ENCODE data around the gene SNTG2. TPM values are rescaled to one million over a fixed set of nuclear protein-coding genes. Genes with fewer than 3 reads are reported as not detected.

The SNTG2 gene
- total and polyA plus RNA-seq, 2 donors (not counting 3 experiments of a cell fraction or from before 2014, with no cell fraction given) = not detected

- TF ChIP-seq MYC (IDR thresholded peaks at IDR 0.05; ENCODE audit: low read depth, low read length) (no peak), JUN (IDR thresholded peaks at IDR 0.05; ENCODE audit: borderline replicate concordance, insufficient read depth, insufficient read length, low read depth) (no peak), CTCF (IDR thresholded peaks at IDR 0.05; ENCODE audit: extremely low read depth in 1 of 2, insufficient read depth in 1 of 2, low read depth in 1 of 2, low read length in 2 of 2) (no peak)
- no peak for FAIRE-seq
- no peaks in the 10 kb centered on the region for H3K9me1 ChIP-seq (replicated peaks; ENCODE audit: control insufficient read depth, extremely low read depth, insufficient read depth, low read length)
- ChIA-PET POLR2A (no interaction called here), CTCF (no interaction called here)
- BruUV-seq (replicated peaks) = no TSS peak
- no peak overlapping the region for H2AFZ ChIP-seq (ENCODE audit: low read depth, low read length)
- no peak overlapping the region for H3K4me2 ChIP-seq (ENCODE audit: insufficient read depth, low read length)
- no peak overlapping the region for H3K9ac ChIP-seq (replicated peaks; ENCODE audit: extremely low read depth, insufficient read depth, low read length)
- no peaks in the 10 kb centered on the region for H4K20me1 ChIP-seq (replicated peaks; ENCODE audit: control insufficient read depth, extremely low read depth, insufficient read depth, low read length)
- no peaks in the 10 kb centered on the region for H3K79me2 ChIP-seq (ENCODE audit: control insufficient read depth, insufficient read depth, low read length)
- no peaks in the 10 kb centered on the region for H3K4me1 ChIP-seq (ENCODE audit: control insufficient read depth, extremely low read depth, insufficient read depth, low read length)
- H3K27ac ChIP-seq (ENCODE audit: insufficient read depth, low read depth, low read length) = no peak overlapping the region
- no peaks in the 10 kb centered on the region for H3K36me3 ChIP-seq (ENCODE audit: control insufficient read depth in 2 of 2, extremely low read depth in 1 of 2, insufficient read depth in 2 of 2, low read length in 2 of 2)
- H3K27me3 ChIP-seq (ENCODE audit: control insufficient read depth in 2 of 2, insufficient read depth in 2 of 2, low read length in 2 of 2) = no peaks in the 10 kb centered on the region
- intact Hi-C loops (cut with micrococcal nuclease) = no loop called here
- dilution Hi-C loops (cut with MboI; ENCODE audit: extremely low pct_ligation_motif_present, low sequenced_read_pairs) = no loop called here
- no peak overlapping the region for H3K4me3 ChIP-seq (replicated peaks in 1 of 3; ENCODE audit: insufficient read depth in 1 of 3, low read depth in 1 of 3, low read length in 3 of 3)
- H3K9me3 ChIP-seq (replicated peaks; ENCODE audit: control insufficient read depth, insufficient read depth, low read length) = peaks cover 7% of the 10 kb centered on the region
- DNase-seq (ENCODE audit: low read depth, low spot score) = no peak
Measured at GRCh38 chr2:1052771-1053191, 102.1 kb downstream of the SNTG2 start.

- H3K4me1 ChIP-seq (ENCODE audit: control insufficient read depth, extremely low read depth, insufficient read depth, low read length) = no peaks in the 10 kb centered on the region
- no peaks in the 10 kb centered on the region for H4K20me1 ChIP-seq (replicated peaks; ENCODE audit: control insufficient read depth, extremely low read depth, insufficient read depth, low read length)
- H3K36me3 ChIP-seq (ENCODE audit: control insufficient read depth in 2 of 2, extremely low read depth in 1 of 2, insufficient read depth in 2 of 2, low read length in 2 of 2) = no peaks in the 10 kb centered on the region
- intact Hi-C loops (cut with micrococcal nuclease) (no loop called here), dilution Hi-C loops (cut with MboI; ENCODE audit: extremely low pct_ligation_motif_present, low sequenced_read_pairs) (no loop called here)
- no peaks in the 10 kb centered on the region for H3K79me2 ChIP-seq (ENCODE audit: control insufficient read depth, insufficient read depth, low read length)
- H2AFZ ChIP-seq (ENCODE audit: low read depth, low read length) = no peak overlapping the region
- H3K27ac ChIP-seq (ENCODE audit: insufficient read depth, low read depth, low read length) = no peak overlapping the region
- no TSS peak for BruUV-seq (replicated peaks)
- POLR2A ChIA-PET = no interaction called here
- DNase-seq (ENCODE audit: low read depth, low spot score) = no peak
- CTCF ChIA-PET = no interaction called here
- H3K4me2 ChIP-seq (ENCODE audit: insufficient read depth, low read length) = no peak overlapping the region
- H3K4me3 ChIP-seq (replicated peaks in 1 of 3; ENCODE audit: insufficient read depth in 1 of 3, low read depth in 1 of 3, low read length in 3 of 3) = no peak overlapping the region
- peaks cover 7% of the 10 kb centered on the region for H3K9me3 ChIP-seq (replicated peaks; ENCODE audit: control insufficient read depth, insufficient read depth, low read length)
- H3K9ac ChIP-seq (replicated peaks; ENCODE audit: extremely low read depth, insufficient read depth, low read length) = no peak overlapping the region
- H3K9me1 ChIP-seq (replicated peaks; ENCODE audit: control insufficient read depth, extremely low read depth, insufficient read depth, low read length) = no peaks in the 10 kb centered on the region
- no peaks in the 10 kb centered on the region for H3K27me3 ChIP-seq (ENCODE audit: control insufficient read depth in 2 of 2, insufficient read depth in 2 of 2, low read length in 2 of 2)
- no peak for FAIRE-seq
- TF ChIP-seq MAX (IDR thresholded peaks at IDR 0.05; ENCODE audit: insufficient read depth, insufficient read length) (no peak), MYC (IDR thresholded peaks at IDR 0.05; ENCODE audit: low read depth, low read length) (no peak), EZH2 (IDR thresholded peaks at IDR 0.05; ENCODE audit: borderline replicate concordance, low read depth, low read length, severe bottlenecking) (no peak), FOS (IDR thresholded peaks at IDR 0.05; ENCODE audit: borderline replicate concordance, insufficient read depth, low read length) (no peak), GATA2 (IDR thresholded peaks at IDR 0.05; ENCODE audit: insufficient read depth, insufficient read length, low read depth, low read length) (no peak), CTCF (IDR thresholded peaks at IDR 0.05; ENCODE audit: extremely low read depth in 1 of 2, insufficient read depth in 1 of 2, low read depth in 1 of 2, low read length in 2 of 2) (no peak), JUN (IDR thresholded peaks at IDR 0.05; ENCODE audit: borderline replicate concordance, insufficient read depth, insufficient read length, low read depth) (no peak), POLR2AphosphoS5 (IDR thresholded peaks at IDR 0.05; ENCODE audit: insufficient read depth, low read depth, low read length) (no peak), POLR2A (IDR thresholded peaks at IDR 0.05; ENCODE audit: low read depth, low read length) (no peak)
Measured at GRCh38 chr2:1053786-1054185, 103.1 kb downstream of the SNTG2 start.
